HG02623 (cell line): ENCODE data around the gene SORBS1.
"Not testable (repeated sequence)": the region's sequence is repeated elsewhere in the genome, so short reads cannot be mapped to it uniquely, and the experiment has no call there.

Source experiments
- ATAC-seq: cut with Tn5 transposase; IDR thresholded peaks from one replicate; pipeline ENCODE4 v1.9.1; 2021; ENCODE audit warnings: moderate library complexity; ENCODE audit not compliant: unreplicated experiment

SORBS1 gene

GRCh38 chr10:95496246-95496911, 64.8 kb downstream of the SORBS1 start:
- ATAC-seq: no peak

GRCh38 chr10:95493862-95494261, 67.3 kb downstream of the SORBS1 start:
- no peak for ATAC-seq

- ATAC-seq: no peak
These were observed 73.2 kb downstream of the SORBS1 start for GRCh38 chr10:95487994-95488393.

- ATAC-seq: no peak
These were observed 75.9 kb downstream of the SORBS1 start for GRCh38 chr10:95485056-95485844.

GRCh38 chr10:95482501-95483233, 78.5 kb downstream of the SORBS1 start:
- no peak for ATAC-seq

- ATAC-seq: no peak
These were observed 80.2 kb downstream of the SORBS1 start for GRCh38 chr10:95480901-95481491.

- no peak for ATAC-seq
These were observed 80.9 kb downstream of the SORBS1 start for GRCh38 chr10:95480102-95480900.

- ATAC-seq: no peak
These were observed 82.2 kb downstream of the SORBS1 start for GRCh38 chr10:95478935-95479334.

GRCh38 chr10:95478185-95478584, 83.0 kb downstream of the SORBS1 start:
- ATAC-seq: no peak

- ATAC-seq: no peak
These were observed 84.0 kb downstream of the SORBS1 start for GRCh38 chr10:95477175-95477520.

GRCh38 chr10:95476469-95477174, 84.5 kb downstream of the SORBS1 start:
- no peak for ATAC-seq

GRCh38 chr10:95475827-95476468, 85.2 kb downstream of the SORBS1 start:
- ATAC-seq: no peak

- no peak for ATAC-seq
These were observed 86.2 kb downstream of the SORBS1 start for GRCh38 chr10:95475003-95475383.

- ATAC-seq: no peak
These were observed 86.8 kb downstream of the SORBS1 start for GRCh38 chr10:95474228-95475002.

GRCh38 chr10:95472304-95473088, 88.7 kb downstream of the SORBS1 start:
- ATAC-seq: no peak

- ATAC-seq: no peak
These were observed 91.5 kb downstream of the SORBS1 start for GRCh38 chr10:95469676-95470075.

- ATAC-seq: no peak
These were observed 91.9 kb downstream of the SORBS1 start for GRCh38 chr10:95469251-95469650.

- ATAC-seq: not testable (repeated sequence)
These were observed 93.5 kb downstream of the SORBS1 start for GRCh38 chr10:95467642-95468041.
